ENCODE results near the gene CPXM1.
A peak's percentile ranks its signal among the peaks of the same experiment; 100 is the strongest.
"Not testable (repeated sequence)": the region's sequence is repeated elsewhere in the genome, so short reads cannot be mapped to it uniquely, and the experiment has no call there.

CPXM1 gene

DNA sequence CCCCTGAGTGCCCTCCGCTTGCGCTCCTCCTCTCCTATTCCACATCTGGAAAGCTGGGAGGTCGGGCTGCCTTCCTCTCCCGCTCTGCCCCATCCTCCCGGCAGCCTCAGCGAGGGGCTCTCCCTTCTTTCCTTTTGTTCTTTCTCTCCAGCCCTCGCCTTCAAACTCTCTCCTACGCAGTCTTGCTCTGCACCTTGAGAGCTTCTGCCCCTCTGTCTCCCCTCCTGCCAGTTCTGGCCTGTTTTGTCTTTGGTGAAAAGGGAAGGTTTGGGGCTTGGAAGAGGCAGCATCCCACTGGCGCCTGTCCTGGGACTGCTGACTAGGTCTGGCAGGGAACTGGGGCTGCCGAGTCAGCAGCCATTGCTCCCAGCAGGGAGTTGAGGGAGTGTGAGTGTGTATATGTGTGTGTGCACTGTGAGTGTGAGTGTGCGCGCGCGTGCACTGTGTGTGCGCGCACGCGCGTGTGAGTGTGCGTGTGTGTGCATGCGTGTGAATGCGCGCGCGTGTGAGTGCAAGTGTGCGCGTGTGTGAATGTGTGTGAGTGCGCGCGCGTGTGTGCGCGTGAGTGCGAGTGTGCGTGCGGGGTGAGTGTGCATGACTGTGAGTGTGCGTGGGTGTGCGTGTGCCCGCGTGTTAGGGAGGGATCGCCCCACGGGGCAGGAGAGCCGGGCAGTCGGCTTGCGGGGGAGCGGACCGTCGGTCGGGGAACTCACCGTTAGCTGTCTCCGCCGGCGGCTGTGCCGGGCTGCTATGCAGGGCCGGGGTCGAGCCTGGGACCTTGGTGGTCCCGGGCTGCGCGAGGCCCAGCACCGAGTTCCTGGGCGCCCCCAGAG is 523 bp downstream of the CPXM1 start:
- no peak for DNase-seq (ENCODE audit: low read depth)

GRCh38 chr20:2799271-2799670 is 1.2 kb downstream of the CPXM1 start:
- DNase-seq (ENCODE audit: low read depth), result no peak

DNA sequence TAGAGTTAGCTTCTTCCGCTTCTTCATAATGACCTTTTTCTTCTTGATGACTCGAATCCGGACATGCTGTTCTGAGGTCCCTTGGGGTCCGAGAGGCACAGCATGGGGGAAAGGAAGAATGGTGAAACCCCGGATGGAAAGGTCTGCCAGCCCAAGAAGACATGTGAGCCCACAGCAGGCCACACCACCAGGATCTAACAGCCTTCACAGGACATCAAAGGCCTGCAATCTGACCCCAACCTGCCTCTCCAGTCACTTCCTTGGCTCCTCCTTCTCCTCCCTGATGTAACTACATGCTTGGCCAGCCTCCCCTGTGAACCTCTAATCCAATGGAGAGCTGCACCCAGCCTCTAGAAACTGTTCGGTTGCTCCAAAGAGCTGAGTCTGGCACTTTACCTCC is 1.6 kb downstream of the CPXM1 start:
- DNase-seq (ENCODE audit: low read depth), result peak; percentile 39

DNA sequence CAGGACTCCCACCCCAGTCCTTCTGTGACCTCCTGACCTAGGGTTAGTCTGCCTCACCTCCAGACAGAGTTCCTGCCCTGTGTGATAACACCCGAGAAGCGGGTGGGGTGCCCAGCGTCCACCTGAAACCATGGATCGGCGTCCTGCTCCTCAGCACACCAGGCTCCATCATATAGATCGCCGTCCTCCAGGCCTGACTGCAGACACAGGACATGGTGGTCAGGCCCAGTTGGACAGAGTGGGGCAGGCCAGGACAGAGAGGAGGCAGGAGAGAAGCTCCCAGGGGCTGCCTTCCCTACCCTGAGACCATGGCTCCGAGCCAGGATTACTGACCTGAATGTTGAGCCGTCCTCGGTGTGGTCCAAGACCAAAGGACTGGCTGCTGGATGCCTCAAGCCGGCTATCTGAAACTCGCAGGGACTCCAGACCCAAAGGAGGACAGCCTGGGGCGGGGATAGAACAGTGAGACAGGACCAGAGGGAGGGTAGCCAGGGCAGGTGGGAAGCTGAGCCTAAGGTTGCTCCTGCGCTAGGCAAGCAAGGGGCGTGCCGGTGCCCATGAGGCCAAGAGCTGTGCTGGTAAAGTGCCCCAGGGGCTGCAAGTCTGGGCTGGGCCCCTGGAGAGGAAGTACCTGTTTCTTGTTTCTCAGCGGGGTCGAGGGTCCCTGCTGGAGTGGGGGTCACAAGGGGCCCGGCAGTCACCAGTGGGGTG is 2.2 kb downstream of the CPXM1 start:
- DNase-seq (ENCODE audit: low read depth), result no peak

GRCh38 chr20:2797136-2797983 is 3.1 kb downstream of the CPXM1 start:
- no peak for DNase-seq (ENCODE audit: low read depth)

- no peak for DNase-seq (ENCODE audit: low read depth)
Measured at GRCh38 chr20:2796011-2796660, 4.3 kb downstream of the CPXM1 start.

GRCh38 chr20:2795451-2795850 is 5.0 kb downstream of the CPXM1 start:
- DNase-seq (ENCODE audit: low read depth), result no peak

- no peak for DNase-seq (ENCODE audit: low read depth)
Measured at GRCh38 chr20:2794866-2795447, 5.5 kb downstream of the CPXM1 start.

GRCh38 chr20:2794202-2794748 is 6.2 kb downstream of the CPXM1 start:
- DNase-seq (ENCODE audit: low read depth), result no peak

GRCh38 chr20:2793471-2793870 is 7.0 kb downstream of the CPXM1 start:
- DNase-seq (ENCODE audit: low read depth), result no peak

DNA sequence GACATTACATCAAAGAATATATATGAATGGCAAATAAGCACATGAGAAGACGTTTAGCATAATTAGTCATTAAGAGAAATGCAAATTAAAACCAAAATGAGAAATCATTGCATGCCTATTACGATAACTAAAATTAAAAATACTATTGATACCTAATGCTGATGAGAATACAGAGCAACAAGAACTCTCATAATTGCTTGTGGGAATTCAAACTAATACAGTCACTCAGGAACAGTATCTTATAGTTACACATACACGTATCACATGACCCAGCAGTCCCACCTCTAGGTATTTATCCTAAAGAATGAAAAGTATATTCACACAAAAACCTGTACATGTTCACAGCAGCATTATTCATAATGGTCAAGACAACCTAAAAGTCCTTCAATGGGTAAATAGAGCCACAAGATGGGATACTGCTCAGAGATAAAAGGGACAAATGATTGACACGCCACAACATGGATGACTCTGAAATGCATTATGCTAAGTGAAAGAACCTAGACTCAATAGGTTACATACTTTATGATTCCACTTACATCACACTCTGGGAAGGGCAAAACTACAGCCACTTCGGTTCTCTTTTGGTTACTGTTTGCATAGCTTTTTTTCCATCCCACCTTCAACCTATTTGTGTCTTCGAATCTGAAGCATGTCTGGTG is 16.4 kb downstream of the CPXM1 start:
- no peak for DNase-seq (ENCODE audit: low read depth)

DNA sequence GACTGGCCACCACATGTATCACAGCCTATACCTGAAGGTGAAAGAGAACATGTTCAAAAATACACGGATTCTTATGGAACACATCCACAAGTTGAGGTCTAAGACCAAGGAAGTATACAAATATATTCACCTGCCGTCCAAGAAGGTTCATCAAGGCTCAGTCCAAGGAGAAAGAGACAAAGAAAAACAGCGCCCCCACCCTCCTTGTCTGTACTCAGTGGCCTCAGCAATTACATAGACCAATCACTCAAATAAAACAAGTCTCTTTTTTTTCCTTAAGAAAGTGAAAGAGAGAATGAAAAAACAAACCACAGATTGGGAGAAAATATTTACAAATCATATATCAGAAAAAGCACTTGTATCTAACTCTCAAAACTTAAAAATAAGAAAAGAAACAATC is 19.5 kb downstream of the CPXM1 start:
- DNase-seq (ENCODE audit: low read depth), result no peak

GRCh38 chr20:2778602-2779321 is 21.7 kb downstream of the CPXM1 start:
- DNase-seq (ENCODE audit: low read depth), result no peak

GRCh38 chr20:2775139-2775538 is 25.3 kb downstream of the CPXM1 start:
- DNase-seq (ENCODE audit: low read depth), result no peak

DNA sequence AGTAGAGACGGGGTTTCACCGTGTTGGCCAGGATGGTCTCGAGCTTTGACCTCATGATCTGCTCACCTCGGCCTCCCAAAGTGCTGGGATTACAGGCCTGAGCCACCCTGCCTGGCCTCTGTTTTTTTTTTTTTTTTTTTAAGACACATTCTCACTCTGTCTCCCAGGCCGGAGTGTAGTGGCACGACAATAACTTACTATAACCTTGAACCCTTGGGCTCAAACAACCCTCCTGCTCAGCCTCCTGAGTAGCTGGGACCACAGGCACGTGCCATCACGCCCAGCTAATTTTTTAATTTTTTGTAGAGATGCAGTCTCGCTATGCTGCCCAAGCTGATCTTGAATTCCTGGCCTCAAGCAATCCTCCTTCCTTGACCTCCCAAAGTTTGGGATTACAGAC is 26.6 kb downstream of the CPXM1 start:
- no peak for DNase-seq (ENCODE audit: low read depth)

- peak; percentile 22 for DNase-seq (ENCODE audit: low read depth)
Measured at GRCh38 chr20:2771631-2772080, 28.8 kb downstream of the CPXM1 start.

GRCh38 chr20:2770091-2770490 is 30.3 kb downstream of the CPXM1 start:
- not testable (repeated sequence) for DNase-seq (ENCODE audit: low read depth)

DNA sequence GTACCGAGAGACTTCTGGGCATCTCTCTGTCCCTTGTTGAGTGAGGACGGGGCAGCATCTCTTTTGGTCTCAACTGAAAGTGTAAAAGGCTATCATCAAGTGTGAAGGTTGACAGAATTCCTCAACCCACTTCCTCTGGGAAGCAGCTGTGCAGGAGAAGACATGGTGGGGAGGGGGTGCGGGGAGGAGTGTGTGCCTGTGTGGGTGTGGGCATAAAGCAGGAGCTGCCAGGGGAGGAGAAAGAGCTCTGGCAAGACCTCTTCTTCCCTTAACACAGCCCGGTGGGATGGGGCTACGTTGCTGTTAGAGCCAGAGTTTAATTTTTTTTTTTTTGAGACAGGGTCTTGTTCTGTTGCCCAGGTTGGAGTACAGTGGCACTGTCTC is 31.8 kb downstream of the CPXM1 start:
- no peak for DNase-seq (ENCODE audit: low read depth)

DNA sequence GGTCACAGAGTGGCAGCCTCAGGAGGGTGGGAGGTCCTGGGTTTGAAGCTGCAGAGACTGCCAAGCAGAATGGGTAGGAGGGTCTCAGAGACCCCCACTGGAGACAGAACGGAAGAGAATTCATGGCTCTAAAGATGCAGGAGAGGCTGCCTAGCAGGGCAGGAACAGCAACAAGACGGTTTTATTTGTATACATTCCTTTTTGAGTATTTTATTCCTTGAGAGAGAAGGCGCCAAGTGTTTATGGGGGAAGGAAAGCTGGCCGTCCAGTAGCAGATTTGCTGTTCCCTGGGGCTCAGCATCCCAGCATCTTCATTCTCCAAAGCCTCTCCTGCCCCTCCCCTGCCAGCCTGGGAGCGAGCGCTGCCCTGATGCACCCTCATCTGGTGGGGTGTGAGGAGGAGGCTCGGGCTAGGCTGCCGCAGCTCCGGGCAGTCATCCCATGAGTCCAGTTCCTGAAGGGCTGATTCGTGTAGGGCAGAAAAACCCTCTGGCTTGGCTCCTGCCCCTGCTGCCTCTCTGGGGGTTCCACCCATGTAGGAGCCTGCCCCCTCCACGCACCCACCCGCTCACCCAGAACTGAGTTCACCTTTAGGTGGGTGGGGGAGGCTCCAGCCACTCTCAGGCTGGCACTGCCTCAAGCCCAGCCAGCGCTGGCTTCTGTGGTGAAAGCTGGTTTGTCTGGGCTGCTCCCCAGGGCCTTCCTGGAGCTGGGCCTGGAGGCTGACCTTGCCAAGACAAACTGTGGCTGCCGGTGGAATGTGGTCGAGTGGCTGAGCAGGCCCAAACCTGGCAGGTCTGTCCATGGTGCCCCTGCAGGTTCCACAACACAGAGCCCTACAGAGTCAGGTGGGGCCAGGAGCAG is 32.4 kb downstream of the CPXM1 start:
- peak; percentile 23 for DNase-seq (ENCODE audit: low read depth)
